Activated T-cell treated with anti-CD3 and anti-CD28 coated beads, Interleukin-2, amount 50 U/mL, for 24 hours (primary cell): Measurements from ENCODE around the gene GPC6.
A peak's percentile ranks its signal among the peaks of the same experiment; 100 is the strongest.

Source experiments
- DNase-seq: peaks from one replicate; pipeline ENCODE4 v3.0.0-alpha.2; 2020
- H3K27ac Mint-ChIP-seq: 2 replicates; pipeline ENCODE4 v1.8.0; 2020; ENCODE audit warnings: mild to moderate bottlenecking, mixed read lengths
- H3K27me3 Mint-ChIP-seq: 2 replicates; pipeline ENCODE4 v1.8.0; 2020; ENCODE audit warnings: mixed read lengths
- H3K36me3 Mint-ChIP-seq: 2 replicates; pipeline ENCODE4 v1.8.0; 2020; ENCODE audit warnings: low read depth, mixed read lengths
- H3K4me1 Mint-ChIP-seq: 2 replicates; pipeline ENCODE4 v1.8.0; 2020; ENCODE audit warnings: low read depth, mixed read lengths
- H3K4me3 Mint-ChIP-seq: 2 replicates; pipeline ENCODE4 v1.8.0; 2020; ENCODE audit warnings: mild to moderate bottlenecking, moderate library complexity, mixed read lengths
- H3K9me3 Mint-ChIP-seq: 2 replicates; pipeline ENCODE4 v1.8.0; 2020; ENCODE audit warnings: mixed read lengths

The GPC6 gene

DNA sequence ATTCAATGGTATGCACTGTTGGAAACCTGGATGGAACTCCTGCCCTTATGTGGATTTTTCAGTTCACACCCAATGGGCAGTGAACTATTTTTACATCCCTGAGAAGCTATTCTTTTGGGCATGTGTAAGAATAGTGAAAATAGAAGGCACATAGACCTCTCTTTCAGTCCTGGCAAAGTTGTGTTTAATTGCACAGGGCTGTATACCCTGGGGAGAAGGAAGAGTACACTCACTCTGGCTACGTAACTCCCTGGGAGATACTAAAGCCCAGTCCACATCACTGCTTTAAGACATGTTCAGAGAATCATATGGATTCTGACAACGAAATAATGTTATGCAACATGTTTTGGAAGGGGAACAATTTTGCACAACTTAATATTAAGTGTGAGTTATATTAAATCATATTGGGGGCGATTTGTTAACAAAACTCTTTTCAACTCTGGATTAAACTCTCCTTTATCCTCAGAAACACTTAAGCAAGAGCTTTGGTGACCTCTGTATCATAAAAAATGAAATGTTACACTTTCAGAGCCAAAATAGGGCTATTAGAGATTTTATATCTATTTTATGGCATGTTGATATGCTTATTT, 1086.8 kb downstream of the GPC6 start:
- Mint-ChIP-seq H3K27me3 (no peaks in the 10 kb centered on the region), H3K4me1 (peaks cover 23% of the 10 kb centered on the region), H3K27ac (no peak overlapping the region), H3K36me3 (no peaks in the 10 kb centered on the region), H3K4me3 (no peak overlapping the region), H3K9me3 (no peaks in the 10 kb centered on the region)
- no peak for DNase-seq

DNA sequence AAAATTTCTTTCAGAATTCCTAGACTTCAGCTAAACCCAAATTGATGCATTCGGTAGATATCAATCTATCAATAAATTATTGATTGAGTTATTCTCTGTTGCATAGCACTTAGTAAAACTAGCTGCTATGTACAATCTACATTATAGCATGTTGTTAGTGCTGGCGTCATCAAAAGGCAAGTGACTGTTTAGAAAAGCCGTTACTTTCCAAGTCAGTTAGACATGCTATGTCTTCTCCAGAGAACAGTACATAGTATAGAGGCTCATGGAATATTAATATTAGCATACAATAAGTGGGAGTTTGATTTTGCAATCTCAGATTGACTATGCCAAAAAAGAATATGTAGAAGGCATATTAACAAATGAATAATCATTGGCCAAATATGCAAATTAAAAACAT, 1087.3 kb downstream of the GPC6 start:
- H3K36me3 Mint-ChIP-seq = no peaks in the 10 kb centered on the region
- H3K27me3 Mint-ChIP-seq = no peaks in the 10 kb centered on the region
- no peak for DNase-seq
- no peak overlapping the region for H3K27ac Mint-ChIP-seq
- H3K9me3 Mint-ChIP-seq = no peaks in the 10 kb centered on the region
- H3K4me1 Mint-ChIP-seq = peaks cover 23% of the 10 kb centered on the region
- H3K4me3 Mint-ChIP-seq = no peak overlapping the region

DNA sequence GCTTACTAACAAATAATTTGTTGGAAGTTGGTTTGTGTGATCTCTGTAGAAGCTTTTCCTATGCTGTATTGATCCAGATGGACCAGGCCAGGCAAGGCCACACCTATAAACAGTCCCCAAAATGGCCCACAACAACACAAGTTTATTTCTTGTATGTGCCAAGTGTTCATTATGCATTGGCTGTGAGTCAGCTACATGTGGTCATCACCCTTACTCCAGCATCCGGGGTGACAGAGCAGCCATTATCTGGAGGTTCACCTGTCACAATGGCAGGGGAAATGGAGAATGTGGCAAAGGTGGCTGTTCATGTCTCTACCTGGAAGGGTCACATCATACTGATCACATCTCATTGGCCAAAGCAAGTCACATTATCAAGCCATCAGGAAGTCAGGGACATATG, 1088.6 kb downstream of the GPC6 start:
- Mint-ChIP-seq H3K36me3 (no peaks in the 10 kb centered on the region), H3K27me3 (no peaks in the 10 kb centered on the region), H3K4me1 (peaks cover 23% of the 10 kb centered on the region), H3K4me3 (no peak overlapping the region), H3K9me3 (no peaks in the 10 kb centered on the region), H3K27ac (no peak overlapping the region)
- DNase-seq = no peak

DNA sequence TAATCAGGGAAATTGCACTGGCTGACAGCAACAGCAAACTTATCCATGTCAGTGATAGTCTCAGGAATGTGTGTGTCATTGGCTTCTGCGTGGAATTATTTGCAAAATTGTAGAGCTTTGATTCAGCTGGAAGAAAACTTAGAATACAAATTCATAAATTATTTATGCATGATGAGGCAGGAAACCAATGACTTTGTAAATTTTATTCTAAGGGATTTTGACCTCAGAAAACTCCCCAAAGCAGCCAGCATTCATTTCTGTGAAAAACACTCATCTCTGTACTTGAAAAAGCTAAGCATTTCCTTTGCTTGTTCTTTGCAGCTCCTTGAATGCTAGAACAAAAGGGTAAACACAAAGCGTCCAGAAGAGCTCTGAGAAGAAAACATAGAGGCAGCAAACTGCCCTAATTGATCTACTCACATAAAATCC, 1090.5 kb downstream of the GPC6 start:
- H3K4me1 Mint-ChIP-seq = peaks cover 24% of the 10 kb centered on the region
- no peak overlapping the region for H3K27ac Mint-ChIP-seq
- no peaks in the 10 kb centered on the region for H3K27me3 Mint-ChIP-seq
- DNase-seq = no peak
- H3K9me3 Mint-ChIP-seq = peaks cover 9% of the 10 kb centered on the region
- no peak overlapping the region for H3K4me3 Mint-ChIP-seq
- no peaks in the 10 kb centered on the region for H3K36me3 Mint-ChIP-seq

DNA sequence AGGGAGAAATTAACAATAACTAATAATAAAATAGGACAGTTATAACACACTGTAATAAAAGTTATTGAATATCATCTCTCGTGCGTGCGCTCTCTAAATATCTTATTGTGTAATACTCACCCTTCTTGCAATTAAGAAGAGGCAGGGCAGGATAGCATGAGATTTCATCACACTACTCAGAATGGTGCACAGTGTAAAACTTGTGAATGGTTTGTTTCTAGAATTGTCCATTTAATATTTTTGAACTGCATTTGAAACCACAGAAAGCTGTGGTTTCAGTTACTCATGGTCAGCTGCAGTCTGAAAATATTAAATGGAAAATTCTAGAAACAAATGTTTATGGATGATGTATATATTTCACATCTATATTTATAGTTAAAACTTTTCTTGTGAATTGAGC, 1091.8 kb downstream of the GPC6 start:
- H3K4me1 Mint-ChIP-seq = peaks cover 27% of the 10 kb centered on the region
- DNase-seq = no peak
- no peak overlapping the region for H3K27ac Mint-ChIP-seq
- H3K4me3 Mint-ChIP-seq = no peak overlapping the region
- H3K27me3 Mint-ChIP-seq = no peaks in the 10 kb centered on the region
- no peaks in the 10 kb centered on the region for H3K36me3 Mint-ChIP-seq
- peaks cover 12% of the 10 kb centered on the region for H3K9me3 Mint-ChIP-seq

DNA sequence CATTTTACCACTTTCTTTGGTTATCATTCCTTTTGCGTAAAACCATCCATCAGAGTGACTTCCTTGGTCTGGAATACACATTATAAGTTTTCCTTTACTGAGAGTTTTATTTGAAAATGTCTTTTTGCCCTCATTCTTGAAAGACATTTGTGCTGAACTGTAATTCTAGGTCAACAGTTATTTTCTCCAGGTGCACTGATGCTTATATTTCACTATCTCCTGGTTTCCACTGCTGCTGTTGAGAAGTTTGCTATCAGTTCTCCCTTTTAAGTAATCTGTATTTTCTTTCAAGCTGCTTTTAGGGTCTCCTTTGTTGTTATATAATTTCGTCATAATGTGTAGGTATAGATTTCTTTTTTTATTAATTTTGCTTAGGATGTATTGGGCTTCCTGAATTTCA, 1092.9 kb downstream of the GPC6 start:
- Mint-ChIP-seq H3K36me3 (no peaks in the 10 kb centered on the region), H3K4me3 (no peak overlapping the region)

DNA sequence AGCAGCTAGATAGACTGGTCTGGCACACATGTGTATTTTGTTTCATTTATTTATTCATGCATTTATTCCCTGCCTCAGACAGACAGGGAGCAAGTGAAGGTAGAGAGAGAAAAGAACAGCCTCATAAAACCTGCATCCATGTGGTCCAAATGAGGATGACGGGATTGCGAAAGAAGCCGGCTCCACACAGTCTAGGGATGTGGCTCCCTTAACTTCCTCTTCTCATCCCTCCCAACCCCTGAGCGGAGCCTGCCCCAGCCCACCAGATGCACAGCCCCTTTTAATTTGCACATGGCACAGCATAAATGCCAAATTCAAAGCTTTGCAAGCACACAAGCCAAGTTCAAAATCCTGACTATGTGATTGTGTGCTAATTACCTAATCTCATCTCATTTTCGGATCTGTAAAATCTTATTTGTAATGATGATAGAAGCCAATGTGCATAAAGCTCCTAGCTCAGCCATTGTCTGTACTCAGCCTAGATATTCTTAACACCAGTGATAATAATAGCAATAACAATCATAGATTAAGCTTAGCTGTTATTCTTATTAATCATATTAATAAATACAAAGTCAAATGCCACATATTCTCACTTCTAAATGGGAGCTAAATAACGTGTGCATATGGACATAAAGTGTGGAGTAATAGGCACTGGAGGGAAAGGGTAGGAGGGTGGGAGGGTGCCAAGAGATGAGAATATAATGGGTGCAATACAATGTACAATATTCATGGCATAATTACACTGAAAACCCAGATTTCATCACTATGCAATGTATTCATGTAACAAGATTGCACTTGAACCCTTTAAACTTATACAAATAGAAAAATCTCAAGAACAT, 1096.5 kb downstream of the GPC6 start:
- Mint-ChIP-seq H3K36me3 (no peaks in the 10 kb centered on the region), H3K9me3 (peaks cover 15% of the 10 kb centered on the region), H3K4me3 (no peak overlapping the region), H3K27me3 (no peaks in the 10 kb centered on the region), H3K27ac (no peak overlapping the region), H3K4me1 (peaks cover 53% of the 10 kb centered on the region)
- no peak for DNase-seq

More for the DNA sequence above, 1092.9 kb downstream of the GPC6 start:
- no peaks in the 10 kb centered on the region for H3K27me3 Mint-ChIP-seq
- peaks cover 12% of the 10 kb centered on the region for H3K9me3 Mint-ChIP-seq
- H3K4me1 Mint-ChIP-seq = peaks cover 36% of the 10 kb centered on the region
- no peak overlapping the region for H3K27ac Mint-ChIP-seq
- DNase-seq = no peak

DNA sequence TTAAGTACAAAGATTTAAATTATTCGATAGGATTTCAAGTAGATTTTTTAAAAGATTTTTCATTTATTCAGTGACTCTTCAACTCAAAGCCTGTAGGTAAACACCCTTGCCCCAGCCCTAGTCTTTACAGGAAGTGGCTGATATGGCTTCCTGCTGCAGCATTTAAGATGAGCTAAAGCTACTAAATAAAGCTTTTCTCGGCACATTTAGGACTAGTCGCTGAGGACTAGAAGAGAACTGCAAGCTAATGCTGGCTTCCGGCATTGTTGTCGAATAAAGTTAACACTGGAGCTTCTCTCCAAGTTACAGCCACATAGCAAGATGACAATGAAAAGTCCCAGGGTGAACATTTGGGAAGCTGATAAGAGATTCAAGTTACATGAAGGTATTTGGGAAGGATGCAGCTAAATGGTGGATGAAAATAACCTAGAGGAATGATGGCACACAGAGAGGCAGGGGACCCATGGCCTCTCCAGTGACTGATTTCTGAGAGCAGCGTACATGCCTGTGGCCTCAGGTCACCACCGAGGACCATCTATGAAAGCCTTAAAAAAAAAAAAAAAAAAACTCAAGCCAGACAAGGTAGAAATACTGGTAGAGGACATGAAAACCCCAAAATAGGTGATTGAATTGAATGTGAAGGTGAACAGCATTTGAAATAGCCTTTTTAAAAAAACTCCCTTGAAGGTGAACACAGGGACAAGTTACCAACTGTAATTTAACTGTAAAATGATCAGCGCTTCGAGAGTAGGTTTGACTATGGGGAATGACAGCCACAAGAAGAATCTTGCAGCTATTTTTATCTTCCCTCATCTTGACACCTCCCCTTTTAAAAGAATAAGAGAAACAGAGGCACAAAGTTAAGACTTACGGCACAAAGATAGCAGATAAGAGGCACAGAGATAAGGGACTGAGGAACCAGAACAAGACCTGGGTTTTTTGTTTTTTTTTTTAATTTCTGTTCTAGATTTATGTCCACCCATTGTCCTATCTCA, 1097.5 kb downstream of the GPC6 start:
- Mint-ChIP-seq H3K4me1 (peaks cover 61% of the 10 kb centered on the region), H3K9me3 (peaks cover 15% of the 10 kb centered on the region)

DNA sequence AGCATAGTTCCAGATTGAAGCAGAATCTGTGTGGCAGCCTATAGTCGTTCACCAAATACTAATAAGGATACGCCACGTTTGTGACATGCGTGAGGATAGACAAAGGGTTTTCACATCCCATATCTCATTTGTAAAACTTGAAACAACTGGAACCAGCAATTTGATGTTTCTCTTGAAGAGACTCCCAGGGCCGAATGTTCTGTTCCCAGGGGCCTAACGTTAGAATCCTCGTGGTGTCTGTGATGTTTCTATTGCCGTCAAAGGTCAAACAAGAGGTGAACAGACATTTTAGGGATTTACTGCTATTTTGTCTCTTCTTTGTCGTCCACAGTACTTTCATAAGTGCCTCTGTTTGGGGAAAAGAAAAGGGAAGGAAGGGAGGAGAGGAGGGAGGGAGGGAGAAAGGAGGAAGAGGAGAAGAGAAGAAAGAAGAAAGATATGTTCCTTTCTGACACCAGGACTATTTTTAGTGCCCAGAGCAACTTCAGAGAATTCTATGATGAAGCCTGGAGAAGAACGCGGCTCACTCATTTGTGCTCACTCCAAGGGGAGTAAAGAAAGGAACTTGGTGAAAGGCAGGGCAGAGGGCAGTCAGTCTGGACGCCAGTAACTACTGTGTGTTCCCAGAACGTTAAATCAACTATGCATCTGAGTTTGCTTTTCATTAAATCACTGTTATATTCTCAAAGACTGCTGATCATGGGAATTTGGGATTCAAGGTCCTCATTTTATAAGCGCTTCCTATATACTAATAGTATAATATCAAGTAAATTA, 1098.3 kb downstream of the GPC6 start:
- H3K4me1 Mint-ChIP-seq = peaks cover 70% of the 10 kb centered on the region
- H3K9me3 Mint-ChIP-seq = peaks cover 17% of the 10 kb centered on the region
- H3K27me3 Mint-ChIP-seq = no peaks in the 10 kb centered on the region
- H3K4me3 Mint-ChIP-seq = no peak overlapping the region
- H3K36me3 Mint-ChIP-seq = no peaks in the 10 kb centered on the region
- H3K27ac Mint-ChIP-seq = no peak overlapping the region
- DNase-seq = no peak

More for the DNA sequence above, 1097.5 kb downstream of the GPC6 start:
- H3K4me3 Mint-ChIP-seq = no peak overlapping the region
- no peaks in the 10 kb centered on the region for H3K36me3 Mint-ChIP-seq
- no peaks in the 10 kb centered on the region for H3K27me3 Mint-ChIP-seq
- peak overlapping the region; percentile 86 for H3K27ac Mint-ChIP-seq
- DNase-seq = no peak

DNA sequence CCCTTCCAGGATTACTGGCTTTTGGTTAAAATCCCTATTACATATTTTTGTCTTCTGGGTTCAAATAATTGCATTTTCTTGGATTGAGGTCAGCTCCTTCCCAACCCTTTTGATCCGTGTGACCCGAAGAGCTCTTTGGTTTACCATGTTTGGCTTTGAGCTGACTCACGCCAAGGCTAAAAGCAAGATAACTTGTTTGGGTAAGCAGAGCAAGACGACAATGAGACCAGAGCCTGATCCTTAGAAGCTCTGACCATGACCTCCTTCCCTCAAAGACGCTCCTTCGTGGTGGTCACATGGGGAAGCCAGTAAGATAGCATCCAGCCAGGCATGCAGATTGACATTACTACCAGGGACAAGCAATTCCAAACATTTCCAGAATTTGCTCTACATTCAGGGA, 1099.0 kb downstream of the GPC6 start:
- Mint-ChIP-seq H3K36me3 (no peaks in the 10 kb centered on the region), H3K4me3 (no peak overlapping the region), H3K27ac (no peak overlapping the region), H3K27me3 (no peaks in the 10 kb centered on the region), H3K4me1 (peaks cover 77% of the 10 kb centered on the region), H3K9me3 (peaks cover 18% of the 10 kb centered on the region)
- DNase-seq = no peak

DNA sequence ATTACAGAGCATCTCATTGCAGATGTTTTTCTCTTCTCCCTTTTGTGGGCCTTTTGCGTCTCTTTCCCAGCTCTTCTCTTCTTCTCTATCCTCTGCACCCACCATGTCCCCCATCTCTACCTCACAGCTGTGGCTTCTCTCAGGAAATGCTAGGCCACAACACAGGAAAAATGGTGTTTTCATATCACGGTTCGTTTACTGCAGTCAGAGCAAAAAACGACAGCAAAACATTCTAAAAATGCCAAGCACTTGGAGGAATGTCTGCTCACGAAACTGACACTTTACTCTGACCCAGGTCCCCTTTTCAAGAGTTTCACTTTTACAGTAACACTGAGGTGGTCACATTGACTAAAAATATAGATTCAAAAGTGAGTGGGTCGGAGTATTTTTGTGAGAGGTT, 1100.7 kb downstream of the GPC6 start:
- Mint-ChIP-seq H3K27me3 (peaks cover 8% of the 10 kb centered on the region), H3K4me3 (peak overlapping the region; percentile 48), H3K36me3 (no peaks in the 10 kb centered on the region), H3K27ac (peak overlapping the region; percentile 89), H3K4me1 (peaks cover 83% of the 10 kb centered on the region), H3K9me3 (peaks cover 9% of the 10 kb centered on the region)
- DNase-seq = no peak

DNA sequence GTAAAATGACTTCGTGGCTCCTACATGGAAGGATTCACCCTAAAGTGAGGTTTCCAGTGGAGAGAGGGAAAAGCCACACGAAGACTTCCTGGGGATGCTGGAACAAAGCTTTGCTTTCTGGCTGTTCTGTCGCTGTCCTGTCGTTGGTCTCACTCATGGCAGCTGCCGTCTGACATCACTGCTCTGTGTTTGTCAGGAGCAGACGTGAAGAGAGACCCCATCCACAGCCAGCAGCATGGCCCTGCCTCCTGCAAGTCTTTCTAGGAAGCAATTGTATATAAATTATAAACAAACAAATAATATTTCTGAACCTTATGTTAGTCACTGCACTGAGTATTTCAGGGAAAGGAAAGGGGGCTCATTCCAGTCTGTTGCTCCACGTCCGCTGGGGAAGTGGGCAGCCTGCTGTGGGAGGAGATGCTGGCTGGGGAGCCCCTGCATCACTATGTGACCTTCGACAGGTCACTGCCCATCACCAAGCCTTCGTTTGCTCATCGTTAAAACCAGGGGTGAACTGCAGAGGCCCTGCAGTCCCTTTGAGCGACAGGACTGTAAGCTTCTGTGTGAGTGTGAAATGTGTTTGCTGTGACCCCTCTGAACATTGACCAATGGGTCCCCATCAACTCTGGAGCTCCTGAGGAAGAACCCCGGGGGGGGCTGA, 1101.9 kb downstream of the GPC6 start:
- peaks cover 19% of the 10 kb centered on the region for H3K27me3 Mint-ChIP-seq
- H3K4me3 Mint-ChIP-seq = no peak overlapping the region
- H3K36me3 Mint-ChIP-seq = no peaks in the 10 kb centered on the region
- DNase-seq = no peak
- peaks cover 74% of the 10 kb centered on the region for H3K4me1 Mint-ChIP-seq
- peak overlapping the region; percentile 32 for H3K27ac Mint-ChIP-seq
- H3K9me3 Mint-ChIP-seq = peaks cover 6% of the 10 kb centered on the region

DNA sequence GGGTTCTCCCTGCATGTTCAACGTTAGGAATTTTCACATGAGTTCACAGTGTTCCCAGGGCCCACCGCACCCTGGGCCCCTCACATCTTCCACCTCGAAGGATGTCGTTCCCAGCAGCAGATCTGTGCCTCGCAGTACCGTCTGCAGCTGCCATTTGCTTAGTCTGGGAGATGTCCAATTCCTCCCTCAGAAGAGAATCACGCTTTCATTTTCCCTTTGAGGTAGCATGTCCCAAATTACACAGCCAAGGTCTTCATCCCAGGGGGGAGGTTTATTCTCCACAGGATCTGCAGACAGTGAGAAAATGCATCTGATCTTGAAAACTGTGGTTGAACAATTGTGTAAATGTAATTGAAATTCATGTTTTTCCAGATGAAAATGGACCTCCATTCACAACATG, 1102.7 kb downstream of the GPC6 start:
- Mint-ChIP-seq H3K27me3 (peaks cover 21% of the 10 kb centered on the region), H3K27ac (no peak overlapping the region), H3K9me3 (peaks cover 6% of the 10 kb centered on the region), H3K36me3 (no peaks in the 10 kb centered on the region), H3K4me3 (no peak overlapping the region), H3K4me1 (peaks cover 68% of the 10 kb centered on the region)
- no peak for DNase-seq
